CD14-positive monocyte (primary cell): ENCODE measurements around the gene ATP4A. TPM values are rescaled to one million over a fixed set of nuclear protein-coding genes. Genes with fewer than 3 reads are reported as not detected.

Source experiments
- DNase-seq, 3 donors: peaks; one replicate each; pipeline ENCODE4 v3.0.0-alpha.2; 2011 to 2022
- H2AFZ ChIP-seq: 2 replicates; pipeline ENCODE4 v1.6.0; 2012; ENCODE audit warnings: mild to moderate bottlenecking, low read depth, low read length, inconsistent platforms; ENCODE audit not compliant: insufficient read depth, poor library complexity, severe bottlenecking
- H3K27ac ChIP-seq, 2 donors: 1 replicate in 1 of 2; 2 replicates in 1 of 2; pipeline ENCODE4 v1.5.1; 2012 to 2013; ENCODE audit warnings: low read length in 2 of 2, control low read depth in 1 of 2, inconsistent platforms in 1 of 2, low read depth in 1 of 2, mild to moderate bottlenecking in 1 of 2
- H3K27me3 ChIP-seq, 2 donors: one replicate each; pipeline versions ENCODE4 v1.6.0 to v1.6.1; 2011 to 2013; ENCODE audit warnings: low read length in 2 of 2; ENCODE audit not compliant: control insufficient read depth in 2 of 2, insufficient read depth in 2 of 2
- H3K36me3 ChIP-seq, 2 donors: replicated peaks in 1 of 2; 1 replicate in 1 of 2; 2 replicates in 1 of 2; pipeline versions ENCODE4 v1.5.1 to v1.6.1; 2012 to 2013; ENCODE audit warnings: low read length in 2 of 2, control low read depth in 1 of 2, inconsistent platforms in 1 of 2, mild to moderate bottlenecking in 1 of 2; ENCODE audit not compliant: insufficient read depth in 2 of 2, control insufficient read depth in 1 of 2
- H3K4me1 ChIP-seq, 2 donors: 1 replicate in 1 of 2; 2 replicates in 1 of 2; pipeline versions ENCODE4 v1.5.1 to v1.6.1; 2012 to 2013; ENCODE audit warnings: low read length in 2 of 2, control low read depth in 1 of 2, inconsistent platforms in 1 of 2, mild to moderate bottlenecking in 1 of 2, moderate library complexity in 1 of 2; ENCODE audit not compliant: insufficient read depth in 2 of 2, control insufficient read depth in 1 of 2
- H3K4me2 ChIP-seq: replicated peaks from 2 replicates; pipeline ENCODE3; 2012; ENCODE audit warnings: low read length, moderate library complexity, mild to moderate bottlenecking; ENCODE audit not compliant: poor library complexity, severe bottlenecking; ENCODE audit errors: extremely low read depth
- H3K4me3 ChIP-seq, 3 experiments: fragments of 200-600 bp in 1 of 3; sonication (generic) in 1 of 3; replicated peaks in 1 of 3; 1 replicate in 2 of 3; 2 replicates in 1 of 3; pipeline ENCODE4 v1.5.1; 2011 to 2013; ENCODE audit warnings: low read length in 3 of 3, mild to moderate bottlenecking in 3 of 3, control low read depth in 2 of 3, low read depth in 2 of 3, inconsistent platforms in 1 of 3, moderate library complexity in 1 of 3
- H3K79me2 ChIP-seq: 2 replicates; pipeline ENCODE4 v1.6.0; 2012; ENCODE audit warnings: mild to moderate bottlenecking, control low read depth, inconsistent platforms, low read length, moderate library complexity; ENCODE audit not compliant: insufficient read depth
- H3K9ac ChIP-seq: 2 replicates; pipeline ENCODE4 v1.6.0; 2017; ENCODE audit warnings: low read length, mild to moderate bottlenecking; ENCODE audit not compliant: insufficient read depth, poor library complexity, severe bottlenecking
- H3K9me3 ChIP-seq, 2 donors: replicated peaks in 1 of 2; 1 replicate in 1 of 2; 2 replicates in 1 of 2; pipeline versions ENCODE4 v1.5.1 to v1.6.1; 2012 to 2013; ENCODE audit warnings: low read length in 2 of 2, control low read depth in 1 of 2; ENCODE audit not compliant: control insufficient read depth in 1 of 2, insufficient read depth in 1 of 2
- H4K20me1 ChIP-seq: 2 replicates; pipeline ENCODE4 v1.6.0; 2012; ENCODE audit warnings: mild to moderate bottlenecking, low read length, control low read depth, moderate library complexity; ENCODE audit not compliant: insufficient read depth
- H3K27ac Mint-ChIP-seq, 7 donors: one replicate each; pipeline ENCODE4 v1.8.0; 2020; ENCODE audit warnings: mild to moderate bottlenecking in 7 of 7, mixed read lengths in 7 of 7, moderate library complexity in 6 of 7, inconsistent platforms in 2 of 7
- H3K27me3 Mint-ChIP-seq, 3 donors: one replicate each; pipeline ENCODE4 v1.8.0; 2021 to 2022; ENCODE audit warnings: low read depth in 3 of 3, mild to moderate bottlenecking in 3 of 3, mixed read lengths in 3 of 3, moderate library complexity in 3 of 3, inconsistent platforms in 1 of 3
- H3K36me3 Mint-ChIP-seq, 2 donors: one replicate each; pipeline ENCODE4 v1.8.0; 2020; ENCODE audit warnings: mixed read lengths in 2 of 2, inconsistent platforms in 1 of 2, mild to moderate bottlenecking in 1 of 2
- H3K4me1 Mint-ChIP-seq: one replicate; pipeline ENCODE4 v1.8.0; 2020; ENCODE audit warnings: mild to moderate bottlenecking, mixed read lengths
- H3K4me3 Mint-ChIP-seq, 2 donors: one replicate each; pipeline ENCODE4 v1.8.0; 2020; ENCODE audit warnings: mild to moderate bottlenecking in 2 of 2, mixed read lengths in 2 of 2, moderate library complexity in 1 of 2
- H3K9me3 Mint-ChIP-seq, 7 donors: one replicate each; pipeline ENCODE4 v1.8.0; 2020 to 2022; ENCODE audit warnings: mixed read lengths in 7 of 7, mild to moderate bottlenecking in 6 of 7, moderate library complexity in 6 of 7, inconsistent platforms in 2 of 7
- CTCF ChIP-seq: fragments of 200-600 bp; IDR thresholded peaks from one replicate; pipeline ENCODE4 v1.8.0; 2022; ENCODE audit warnings: antibody characterized with exemption, mild to moderate bottlenecking
- WGBS: methylation state at CpG from one replicate; pipeline ENCODE4 v1.1.5; 2013; ENCODE audit warnings: missing lambda C conversion rate; ENCODE audit not compliant: insufficient coverage; 5-methylcytosine and 5-hydroxymethylcytosine counted together
- intact Hi-C, 2 donors: fragments of 100-400 bp; cut with micrococcal nuclease; formaldehyde crosslinking; loops; one replicate each; pipeline versions ENCODE4 v1.15.0 to v1.15.1; 2023
- polyA plus RNA-seq, 3 donors: library from polyadenylated mRNA; depleted of rRNA in 1 of 3; unstranded in 2 of 3; stranded (reverse) in 1 of 3; fragments of 300-500 nt in 2 of 3; fragments of >200 nt in 1 of 3; fragmentation: Illumina TruSeq in 2 of 3; gene quantifications; 1 replicate in 2 of 3; 2 replicates in 1 of 3; pipeline ENCODE4 v1.2.3, GENCODE V29; 2012 to 2021

The ATP4A gene
- polyA plus RNA-seq, 3 donors, result not detected

GRCh38 chr19:35551091-35551810 lies 12.2 kb downstream of the ATP4A start:
- TF ChIP-seq CTCF, result no peak
- H3K36me3 ChIP-seq, result peaks cover 4 to 9% of the 10 kb centered on the region in 2 donors
- no peak overlapping the region for H3K27ac ChIP-seq
- intact Hi-C loops, result no loop called here
- H3K9me3 ChIP-seq, result no peaks in the 10 kb centered on the region
- 98% methylated on average over 19 of the region's 21 CpGs for WGBS
- Mint-ChIP-seq H3K4me3 (no peak overlapping the region), H3K27me3 (peaks cover 2 to 7% (median 4%) of the 10 kb centered on the region in 3 donors), H3K27ac (peak overlapping the region in 2 of 7 donors; percentile 17 to 69), H3K9me3 (no peaks in the 10 kb centered on the region), H3K36me3 (peaks cover 18 to 23% of the 10 kb centered on the region in 2 donors), H3K4me1 (peaks cover 14% of the 10 kb centered on the region)
- no peak overlapping the region for H3K4me3 ChIP-seq
- no peaks in the 10 kb centered on the region for H3K27me3 ChIP-seq
- H4K20me1 ChIP-seq, result peaks cover 4% of the 10 kb centered on the region
- no peak overlapping the region for H3K4me2 ChIP-seq
- no peak overlapping the region for H3K9ac ChIP-seq
- H3K4me1 ChIP-seq, result peaks cover 4 to 7% of the 10 kb centered on the region in 2 donors
- no peak for DNase-seq
- H2AFZ ChIP-seq, result no peak overlapping the region
- H3K79me2 ChIP-seq, result peaks cover 2% of the 10 kb centered on the region

GRCh38 chr19:35549879-35550523 lies 13.5 kb downstream of the ATP4A start:
- H3K27ac Mint-ChIP-seq, result peak overlapping the region in 1 of 7 donors; percentile 50
- H3K36me3 Mint-ChIP-seq, result peaks cover 18 to 23% of the 10 kb centered on the region in 2 donors

More at GRCh38 chr19:35549879-35550523, 13.5 kb downstream of the ATP4A start:
- Histone ChIP-seq H2AFZ (no peak overlapping the region), H3K4me1 (peaks cover 11 to 18% of the 10 kb centered on the region in 2 donors), H4K20me1 (peaks cover 4% of the 10 kb centered on the region), H3K79me2 (peaks cover 8% of the 10 kb centered on the region), H3K27me3 (no peaks in the 10 kb centered on the region), H3K9me3 (no peaks in the 10 kb centered on the region), H3K36me3 (peaks cover 4 to 9% of the 10 kb centered on the region in 2 donors), H3K9ac (no peak overlapping the region), H3K27ac (no peak overlapping the region), H3K4me3 (no peak overlapping the region), H3K4me2 (no peak overlapping the region)
- no peak for TF ChIP-seq CTCF
- H3K4me1 Mint-ChIP-seq, result peaks cover 16% of the 10 kb centered on the region
- H3K4me3 Mint-ChIP-seq, result no peak overlapping the region
- intact Hi-C loops, result loop anchor here (1.0 to 5.0 kb wide), 2 partner anchors 166 to 167 kb away; partner anchors contain the start of gene KMT2B (in 1 of the 2)
- H3K9me3 Mint-ChIP-seq, result no peaks in the 10 kb centered on the region
- H3K27me3 Mint-ChIP-seq, result peaks cover 0 to 4% (median 3%) of the 10 kb centered on the region in 3 donors
- no peak for DNase-seq
- 97% methylated on average over 15 of the region's 15 CpGs for WGBS
